Fibroblast of skin of abdomen (primary cell): Measurements from ENCODE around the gene ENPP7.

Experiments used
- DNase-seq: peaks from one replicate; pipeline ENCODE4 v3.0.0-alpha.2; 2013

Gene ENPP7

GRCh38 chr17:79732804-79733691, 2.3 kb downstream of the ENPP7 start:
- DNase-seq = no peak

- no peak for DNase-seq
Observed at GRCh38 chr17:79733692-79734070, 2.9 kb downstream of the ENPP7 start.

GRCh38 chr17:79735096-79735495, 4.4 kb downstream of the ENPP7 start:
- DNase-seq = no peak

GRCh38 chr17:79737046-79737921, 6.5 kb downstream of the ENPP7 start:
- no peak for DNase-seq

GRCh38 chr17:79737922-79738578, 7.3 kb downstream of the ENPP7 start:
- DNase-seq = no peak

DNA sequence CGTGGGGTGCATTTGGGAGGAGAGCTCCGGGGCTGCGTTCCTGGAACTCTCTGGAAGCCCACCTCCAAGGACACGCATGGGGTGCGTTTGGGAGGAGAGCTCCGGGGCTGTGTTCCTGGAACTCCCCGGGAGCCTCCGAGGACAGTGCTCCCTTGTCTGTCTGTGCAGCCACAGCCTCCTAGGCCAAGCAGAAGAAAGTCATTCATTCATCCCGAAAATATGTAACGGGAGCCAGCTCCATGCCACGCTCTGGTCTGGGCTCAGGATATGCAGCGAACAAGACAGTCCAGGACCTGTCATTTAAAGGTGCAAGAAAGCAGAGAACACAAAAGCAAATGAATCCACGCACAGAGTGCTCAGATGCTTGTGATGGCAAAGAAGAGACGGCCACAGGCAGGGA, 7.9 kb downstream of the ENPP7 start:
- DNase-seq = no peak

- no peak for DNase-seq
Observed at GRCh38 chr17:79739148-79740062, 8.7 kb downstream of the ENPP7 start.

DNA sequence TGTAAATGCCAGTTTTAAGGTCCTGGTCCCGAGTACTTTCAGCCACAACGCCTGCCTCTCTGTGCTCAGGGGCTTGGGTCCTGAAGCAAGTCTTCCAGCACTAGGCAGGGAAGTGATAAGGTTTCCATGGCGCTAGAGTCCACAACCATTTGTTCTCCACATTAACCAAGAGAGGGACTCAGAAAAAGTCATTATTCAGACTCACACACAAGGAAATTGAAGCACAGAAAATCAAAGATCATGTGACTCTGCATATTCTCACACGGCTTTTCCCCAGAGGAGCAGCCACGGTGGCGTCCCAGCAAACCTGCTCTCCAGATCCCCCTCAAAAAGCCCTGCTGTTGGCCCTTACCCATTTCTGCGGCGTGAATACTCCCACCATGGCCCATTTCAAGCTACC, 9.7 kb downstream of the ENPP7 start:
- DNase-seq = no peak

GRCh38 chr17:79741401-79741750, 10.6 kb downstream of the ENPP7 start:
- no peak for DNase-seq

DNA sequence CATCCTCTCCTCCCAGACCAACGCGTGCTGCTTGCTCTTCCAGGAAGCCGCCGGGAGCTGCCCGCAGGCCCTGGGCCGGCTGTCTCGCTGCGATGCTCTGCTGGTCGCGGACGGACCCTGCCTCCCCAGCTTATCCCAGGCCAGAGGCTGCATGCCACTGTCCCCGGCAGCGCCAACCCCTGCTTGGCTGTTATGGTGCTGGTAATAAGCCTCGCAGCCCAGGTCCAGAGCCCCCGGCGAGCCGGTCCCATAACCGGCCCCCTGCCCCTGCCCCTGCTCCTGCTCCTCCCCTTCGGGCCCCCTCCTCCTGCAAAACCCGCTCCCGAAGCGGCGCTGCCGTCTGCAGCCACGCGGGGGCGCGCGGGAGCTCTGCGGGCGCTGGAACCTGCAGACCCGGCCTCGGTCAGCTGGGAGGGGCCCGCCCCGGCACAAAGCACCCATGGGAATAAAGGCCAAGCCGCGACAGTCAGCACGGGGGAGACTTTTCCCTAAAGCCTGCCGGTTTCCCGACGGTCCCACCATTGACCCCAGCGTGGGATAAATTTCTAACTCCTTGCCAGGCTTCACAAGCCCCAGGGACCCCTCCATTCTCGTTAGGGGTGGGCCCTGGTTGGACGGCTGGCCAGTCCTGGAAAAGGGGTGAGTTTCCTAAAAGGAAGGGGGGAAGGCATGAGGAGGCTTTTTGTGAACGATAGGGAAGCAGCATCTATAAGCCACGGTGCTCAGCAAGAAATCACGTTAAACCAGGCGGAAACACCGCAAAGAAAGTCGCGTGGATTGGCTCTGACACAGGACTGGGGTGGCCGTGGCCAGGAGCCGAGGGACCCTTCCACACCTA, 11.2 kb downstream of the ENPP7 start:
- peak; percentile 31 for DNase-seq

DNA sequence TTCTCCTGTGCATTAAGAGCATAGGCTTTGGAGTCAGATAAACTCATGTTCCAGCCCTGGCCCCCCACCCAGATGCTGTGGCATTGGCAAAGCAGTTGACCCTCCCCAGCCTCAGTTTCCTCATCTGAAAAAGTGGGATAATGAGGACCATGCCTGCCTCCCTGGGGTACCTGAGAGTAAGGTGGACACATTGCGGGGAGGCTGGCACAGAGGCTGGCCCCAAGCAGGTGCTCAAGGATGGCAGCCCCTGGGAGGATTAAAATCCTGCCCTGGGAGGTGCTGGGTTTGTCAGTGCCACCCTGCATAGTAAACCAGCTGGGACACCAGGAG, 11.8 kb downstream of the ENPP7 start:
- no peak for DNase-seq

GRCh38 chr17:79742951-79743476, 12.3 kb downstream of the ENPP7 start:
- DNase-seq = no peak

DNA sequence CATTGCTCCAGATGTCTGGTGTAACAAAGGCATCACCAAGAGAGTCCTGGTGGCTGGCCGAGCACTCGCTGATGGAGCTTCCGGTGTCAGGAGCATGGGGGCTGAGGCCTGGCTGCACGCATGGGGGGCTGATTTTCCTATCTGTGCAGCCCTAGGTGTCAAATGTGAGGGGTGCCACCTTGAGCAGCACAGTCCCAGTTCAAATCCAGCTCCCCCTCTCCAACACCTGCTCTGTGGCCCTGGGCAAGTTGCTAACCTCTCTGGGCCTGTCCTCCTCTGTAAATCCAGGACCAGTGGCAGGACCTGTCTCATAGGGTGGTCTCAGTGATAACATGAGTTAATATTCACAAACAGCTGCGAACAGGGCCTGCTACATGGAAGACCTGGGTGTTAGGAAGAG, 12.9 kb downstream of the ENPP7 start:
- no peak for DNase-seq

DNA sequence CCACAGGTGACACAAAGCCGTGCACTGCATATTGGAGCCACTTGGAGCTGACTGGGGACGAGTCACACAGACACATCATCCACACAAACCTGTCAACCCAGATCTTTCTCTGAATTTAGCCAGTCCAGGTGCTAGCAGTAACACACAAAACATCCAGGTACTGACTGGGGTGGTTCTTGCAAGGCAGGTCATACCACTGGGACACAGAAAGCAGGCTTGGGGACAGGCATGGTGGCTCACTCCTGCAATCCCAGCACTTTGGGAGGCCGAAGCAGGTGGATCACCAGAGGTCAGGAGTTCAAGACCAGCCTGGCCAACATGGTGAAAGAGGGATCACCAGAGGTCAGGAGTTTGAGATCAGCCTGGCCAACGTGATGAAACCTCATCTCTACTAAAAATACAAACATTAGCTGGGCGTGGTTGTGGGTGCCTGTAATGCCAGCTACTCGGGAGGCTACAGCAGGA, 14.9 kb downstream of the ENPP7 start:
- no peak for DNase-seq

GRCh38 chr17:79746889-79747507, 16.3 kb downstream of the ENPP7 start:
- DNase-seq = no peak

- DNase-seq = no peak
Observed at GRCh38 chr17:79747508-79748294, 17.0 kb downstream of the ENPP7 start.

DNA sequence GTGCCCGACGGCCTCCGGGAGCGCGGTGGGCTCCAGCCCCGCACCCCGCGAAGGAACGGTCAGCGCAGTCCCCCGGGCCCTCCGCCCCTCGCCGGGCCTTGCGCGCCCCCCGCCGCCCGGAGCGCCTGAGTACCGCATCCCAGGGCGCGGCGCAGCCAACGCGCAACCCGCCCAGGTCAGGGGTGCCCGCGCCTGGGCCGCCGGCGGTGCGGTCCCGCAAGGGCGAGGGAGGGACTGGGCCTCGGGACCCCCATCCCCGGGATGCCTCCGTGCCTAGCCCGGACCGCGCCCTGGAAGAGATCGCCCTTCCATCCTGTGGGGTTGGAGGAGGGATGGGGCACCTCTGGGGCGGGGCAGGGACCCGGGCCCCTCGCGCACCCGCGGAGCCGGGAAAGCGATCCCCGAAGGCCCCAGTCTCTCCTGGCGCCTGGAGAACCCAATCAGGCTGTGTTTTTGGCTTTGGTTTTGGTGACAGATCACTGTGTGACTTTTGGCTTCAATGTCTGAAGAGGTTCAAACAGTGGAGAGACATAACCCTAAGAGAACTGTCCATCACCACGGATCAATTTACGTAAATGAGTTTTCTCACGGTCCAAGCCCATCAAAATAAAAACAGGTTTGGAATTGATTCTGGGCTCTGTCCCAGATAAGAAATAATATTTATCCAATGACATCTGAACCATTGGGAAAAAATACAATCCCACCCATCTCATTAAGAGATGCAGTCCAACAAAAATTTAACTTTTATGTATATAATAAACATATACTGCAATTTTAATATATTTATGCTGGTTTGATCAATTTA, 17.8 kb downstream of the ENPP7 start:
- DNase-seq = no peak

- peak; percentile 71 for DNase-seq
Observed at GRCh38 chr17:79749156-79749815, 18.5 kb downstream of the ENPP7 start.
